ENCODE measurements around the gene DPM2. TPM values are rescaled to one million over a fixed set of nuclear protein-coding genes. Genes with fewer than 3 reads are reported as not detected.

Gene DPM2
- polyA plus RNA-seq, 2 of the 4 experiments (the other 2 are of a cell fraction) = 41.9 to 45.9 TPM

DNA sequence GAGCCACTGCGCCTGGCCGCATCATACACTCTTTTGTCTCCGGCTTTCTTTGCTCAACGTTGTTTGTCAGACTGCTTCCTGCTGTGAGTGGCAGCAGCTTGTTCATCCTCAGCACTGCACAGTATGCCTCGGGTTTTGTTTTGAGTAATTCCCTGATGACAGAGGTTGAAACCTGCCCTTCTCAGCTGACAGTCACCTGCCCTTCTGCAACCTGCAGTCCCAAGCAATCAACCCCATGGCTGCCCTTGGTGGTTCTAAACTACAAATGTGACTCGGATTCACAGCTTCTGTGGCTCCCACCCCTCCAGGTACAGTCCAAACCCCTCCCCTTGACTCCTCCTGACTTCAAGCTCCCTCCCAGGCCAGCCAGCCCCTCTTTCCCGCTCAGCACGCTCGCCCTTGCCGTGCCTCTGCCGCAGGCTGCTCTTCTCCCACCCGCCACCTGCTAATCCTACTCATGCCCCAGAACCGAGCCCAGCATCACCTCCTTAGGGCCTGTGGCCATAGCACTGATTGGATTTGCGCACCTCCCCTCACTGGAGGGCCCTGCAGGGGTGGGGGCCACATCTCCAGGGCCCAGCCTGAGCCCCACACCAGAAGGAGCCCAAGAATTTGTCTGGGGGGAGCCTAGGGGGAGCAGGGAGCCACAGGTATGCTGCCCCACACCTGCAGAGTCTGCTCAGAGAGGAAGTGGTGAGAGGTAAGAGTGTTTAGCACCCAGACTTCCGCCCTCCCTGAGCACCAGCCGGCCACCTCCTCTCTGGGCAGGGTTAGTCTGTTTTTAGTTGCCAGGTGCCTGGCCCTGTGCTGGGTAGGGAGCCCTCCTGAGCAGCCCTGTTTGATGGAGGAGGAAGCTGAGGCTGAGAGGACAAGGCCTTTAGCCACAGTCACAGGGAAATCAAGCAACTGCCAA lies 33.0 kb upstream of the DPM2 start:
- POLR2A ChIA-PET = no interaction called here

DNA sequence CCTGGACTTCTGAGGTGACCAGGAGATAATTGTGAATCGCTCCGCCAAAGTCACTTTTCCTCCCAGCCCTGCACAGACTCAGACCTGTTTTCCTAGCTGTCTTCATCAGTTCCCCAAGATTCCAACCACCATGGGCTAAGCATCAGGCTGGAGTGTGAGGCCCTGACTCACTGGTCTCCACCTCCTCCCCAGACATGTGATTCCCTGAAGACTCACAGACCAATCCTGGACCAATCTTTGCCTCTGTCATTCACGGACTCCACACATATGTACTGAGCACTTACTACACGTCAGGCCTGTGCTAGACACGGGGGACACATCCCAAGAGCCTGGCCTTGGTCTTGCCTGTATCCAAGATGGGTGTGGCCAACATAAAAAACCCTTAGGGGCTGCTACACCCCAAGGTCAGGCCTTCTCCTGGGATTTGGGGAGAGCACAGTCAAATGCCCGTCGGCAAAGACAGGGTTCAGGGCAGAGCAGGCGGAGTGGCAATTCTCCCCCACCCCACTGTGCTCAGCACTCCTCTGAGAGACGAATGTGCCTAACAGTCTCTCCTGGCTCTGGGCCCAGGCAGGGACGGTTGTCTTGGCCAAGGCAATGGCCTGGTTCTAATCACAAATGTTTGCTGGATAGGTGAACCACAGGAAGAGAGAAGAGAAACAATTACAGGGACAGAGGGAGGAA lies 31.2 kb upstream of the DPM2 start:
- H3K4me2 ChIP-seq = peak overlapping the region; percentile 98
- ATAC-seq (peak; percentile 52 to 66; a peak in 5 of 6 replicates), DNase-seq (ENCODE audit: low read depth in 1 of 2, low spot score in 1 of 2) (peak; percentile 67 to 75), FAIRE-seq (no peak)
- ChIA-PET CTCF (interaction anchor here (1.2 to 19.4 kb wide), 5 partner anchors 9 to 66 kb away, joined by 3 to 365 read pairs (median 9); partner anchors contain the start of gene DPM2), POLR2A (no interaction called here)
- WGBS (ENCODE audit: missing lambda C conversion rate) = 35% methylated on average over 10 of the region's 10 CpGs
- TF ChIP-seq, protein P1, sequence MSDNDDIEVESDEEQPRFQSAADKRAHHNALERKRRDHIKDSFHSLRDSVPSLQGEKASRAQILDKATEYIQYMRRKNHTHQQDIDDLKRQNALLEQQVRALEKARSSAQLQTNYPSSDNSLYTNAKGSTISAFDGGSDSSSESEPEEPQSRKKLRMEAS (IDR thresholded peaks at IDR 0.05) = peak; percentile 53
- TF ChIP-seq FOSL2 (IDR thresholded peaks at IDR 0.05) = no peak
- TF ChIP-seq FOSL2 (CRISPR knock-in tag; IDR thresholded peaks at IDR 0.05) = peak; percentile 42; the same call in 1 of the 2 replicates
- no peak for TF ChIP-seq POLR2AphosphoS2 (conservative IDR thresholded peaks at IDR 0.05; ENCODE audit: low read length)
- 0 out of 5 replicates have a peak, but pooled peaks of 1 of the 2 experiments have one; percentile 4 for TF ChIP-seq JUN (IDR thresholded peaks at IDR 0.05)
- TF ChIP-seq, protein P2, sequence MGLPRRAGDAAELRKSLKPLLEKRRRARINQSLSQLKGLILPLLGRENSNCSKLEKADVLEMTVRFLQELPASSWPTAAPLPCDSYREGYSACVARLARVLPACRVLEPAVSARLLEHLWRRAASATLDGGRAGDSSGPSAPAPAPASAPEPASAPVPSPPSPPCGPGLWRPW (IDR thresholded peaks at IDR 0.05) = no peak
- TF ChIP-seq, protein P3, sequence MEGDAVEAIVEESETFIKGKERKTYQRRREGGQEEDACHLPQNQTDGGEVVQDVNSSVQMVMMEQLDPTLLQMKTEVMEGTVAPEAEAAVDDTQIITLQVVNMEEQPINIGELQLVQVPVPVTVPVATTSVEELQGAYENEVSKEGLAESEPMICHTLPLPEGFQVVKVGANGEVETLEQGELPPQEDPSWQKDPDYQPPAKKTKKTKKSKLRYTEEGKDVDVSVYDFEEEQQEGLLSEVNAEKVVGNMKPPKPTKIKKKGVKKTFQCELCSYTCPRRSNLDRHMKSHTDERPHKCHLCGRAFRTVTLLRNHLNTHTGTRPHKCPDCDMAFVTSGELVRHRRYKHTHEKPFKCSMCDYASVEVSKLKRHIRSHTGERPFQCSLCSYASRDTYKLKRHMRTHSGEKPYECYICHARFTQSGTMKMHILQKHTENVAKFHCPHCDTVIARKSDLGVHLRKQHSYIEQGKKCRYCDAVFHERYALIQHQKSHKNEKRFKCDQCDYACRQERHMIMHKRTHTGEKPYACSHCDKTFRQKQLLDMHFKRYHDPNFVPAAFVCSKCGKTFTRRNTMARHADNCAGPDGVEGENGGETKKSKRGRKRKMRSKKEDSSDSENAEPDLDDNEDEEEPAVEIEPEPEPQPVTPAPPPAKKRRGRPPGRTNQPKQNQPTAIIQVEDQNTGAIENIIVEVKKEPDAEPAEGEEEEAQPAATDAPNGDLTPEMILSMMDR (IDR thresholded peaks at IDR 0.05) = no peak
- no peak for TF ChIP-seq TP53 (CRISPR knock-in tag; IDR thresholded peaks at IDR 0.05)
- TF ChIP-seq CEBPB (IDR thresholded peaks at IDR 0.05) = no peak
- no peak for TF ChIP-seq HOXB5 (CRISPR knock-in tag; IDR thresholded peaks at IDR 0.05)
- no peak for TF ChIP-seq MAZ (IDR thresholded peaks at IDR 0.05; ENCODE audit: borderline replicate concordance, low read depth, low read length)
- TF ChIP-seq, protein P4, sequence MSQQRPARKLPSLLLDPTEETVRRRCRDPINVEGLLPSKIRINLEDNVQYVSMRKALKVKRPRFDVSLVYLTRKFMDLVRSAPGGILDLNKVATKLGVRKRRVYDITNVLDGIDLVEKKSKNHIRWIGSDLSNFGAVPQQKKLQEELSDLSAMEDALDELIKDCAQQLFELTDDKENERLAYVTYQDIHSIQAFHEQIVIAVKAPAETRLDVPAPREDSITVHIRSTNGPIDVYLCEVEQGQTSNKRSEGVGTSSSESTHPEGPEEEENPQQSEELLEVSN (IDR thresholded peaks at IDR 0.05; ENCODE audit: borderline replicate concordance, low read depth) = 0 out of 2 replicates have a peak, but pooled peaks have one; percentile 45
- TF ChIP-seq PHF8 (IDR thresholded peaks at IDR 0.05; ENCODE audit: borderline replicate concordance, low read depth) = no peak
- TF ChIP-seq, protein P5, sequence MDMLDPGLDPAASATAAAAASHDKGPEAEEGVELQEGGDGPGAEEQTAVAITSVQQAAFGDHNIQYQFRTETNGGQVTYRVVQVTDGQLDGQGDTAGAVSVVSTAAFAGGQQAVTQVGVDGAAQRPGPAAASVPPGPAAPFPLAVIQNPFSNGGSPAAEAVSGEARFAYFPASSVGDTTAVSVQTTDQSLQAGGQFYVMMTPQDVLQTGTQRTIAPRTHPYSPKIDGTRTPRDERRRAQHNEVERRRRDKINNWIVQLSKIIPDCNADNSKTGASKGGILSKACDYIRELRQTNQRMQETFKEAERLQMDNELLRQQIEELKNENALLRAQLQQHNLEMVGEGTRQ (IDR thresholded peaks at IDR 0.05) = peak; percentile 30; the same call in 1 of the 2 replicates
- H3K4me1 ChIP-seq = peaks cover 99% of the 10 kb centered on the region
- 0 out of 3 replicates have a peak overlapping the region, but pooled peaks have one; percentile 11 for H3K4me3 ChIP-seq
- H3K27ac ChIP-seq = peak overlapping the region; percentile 89 to 98
- no peaks in the 10 kb centered on the region for H3K9me3 ChIP-seq

More for the DNA sequence above, 33.0 kb upstream of the DPM2 start:
- peak overlapping the region; percentile 89 to 98 for H3K27ac ChIP-seq
- DNase-seq (ENCODE audit: low read depth in 1 of 2, low spot score in 1 of 2) (no peak), ATAC-seq (peak in 1 of 2 experiments; percentile 7; a peak in 1 of 6 replicates), FAIRE-seq (no peak)
- WGBS (ENCODE audit: missing lambda C conversion rate) = 57% methylated on average over 16 of the region's 16 CpGs
- no peak overlapping the region for H3K4me3 ChIP-seq
- no peaks in the 10 kb centered on the region for H3K9me3 ChIP-seq
- H3K4me2 ChIP-seq = peak overlapping the region; percentile 98
- TF ChIP-seq, protein P5 (IDR thresholded peaks at IDR 0.05) = no peak
- TF ChIP-seq HOXB5 (CRISPR knock-in tag; IDR thresholded peaks at IDR 0.05) (no peak), CBX8 (IDR thresholded peaks at IDR 0.05) (no peak), BHLHE40 (IDR thresholded peaks at IDR 0.05; ENCODE audit: low read depth, low read length) (no peak), TP53 (CRISPR knock-in tag; IDR thresholded peaks at IDR 0.05) (no peak), CBX2 (IDR thresholded peaks at IDR 0.05; ENCODE audit: borderline replicate concordance, low read depth) (no peak), MYC (IDR thresholded peaks at IDR 0.05; ENCODE audit: borderline replicate concordance, low read length) (no peak), KDM1A (IDR thresholded peaks at IDR 0.05; ENCODE audit: low read depth) (no peak), POLR2A (IDR thresholded peaks at IDR 0.05; ENCODE audit: low read length) (no peak), EHMT2 (IDR thresholded peaks at IDR 0.05; ENCODE audit: low read depth) (no peak), TFCP2L1 (CRISPR knock-in tag; IDR thresholded peaks at IDR 0.05) (no peak), RNF2 (IDR thresholded peaks at IDR 0.05; ENCODE audit: borderline replicate concordance, low read depth) (no peak), MAFK (IDR thresholded peaks at IDR 0.05; ENCODE audit: partially characterized antibody) (no peak), FOXS1 (CRISPR knock-in tag; IDR thresholded peaks at IDR 0.05) (no peak)
- TF ChIP-seq, protein P6, sequence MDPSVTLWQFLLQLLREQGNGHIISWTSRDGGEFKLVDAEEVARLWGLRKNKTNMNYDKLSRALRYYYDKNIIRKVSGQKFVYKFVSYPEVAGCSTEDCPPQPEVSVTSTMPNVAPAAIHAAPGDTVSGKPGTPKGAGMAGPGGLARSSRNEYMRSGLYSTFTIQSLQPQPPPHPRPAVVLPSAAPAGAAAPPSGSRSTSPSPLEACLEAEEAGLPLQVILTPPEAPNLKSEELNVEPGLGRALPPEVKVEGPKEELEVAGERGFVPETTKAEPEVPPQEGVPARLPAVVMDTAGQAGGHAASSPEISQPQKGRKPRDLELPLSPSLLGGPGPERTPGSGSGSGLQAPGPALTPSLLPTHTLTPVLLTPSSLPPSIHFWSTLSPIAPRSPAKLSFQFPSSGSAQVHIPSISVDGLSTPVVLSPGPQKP (IDR thresholded peaks at IDR 0.05; ENCODE audit: low read depth, low read length) = no peak
- TF ChIP-seq, protein P1 (IDR thresholded peaks at IDR 0.05) = no peak
- CTCF ChIA-PET = interaction anchor here (1.1 to 17.9 kb wide), 6 partner anchors 9 to 147 kb away, joined by 3 to 173 read pairs (median 5); no protein-coding TSS in a partner anchor
- H3K4me1 ChIP-seq = peaks cover 100% of the 10 kb centered on the region

Data from A549 (cell line).